ENCODE results near the gene IFI44.

- no peak for TF ChIP-seq EZH2 (IDR thresholded peaks at IDR 0.05; ENCODE audit: borderline replicate concordance, low read depth, low read length)
- TF ChIP-seq SETDB1 (IDR thresholded peaks at IDR 0.05; ENCODE audit: low read length): no peak
- no peak for TF ChIP-seq CREB1 (IDR thresholded peaks at IDR 0.05)
- TF ChIP-seq CREB1 (CRISPR knock-in tag; IDR thresholded peaks at IDR 0.05): no peak
- TF ChIP-seq TAL1 (IDR thresholded peaks at IDR 0.05): no peak
- TF ChIP-seq ZBTB11 (CRISPR knock-in tag; IDR thresholded peaks at IDR 0.05): no peak
- no peak for TF ChIP-seq LCOR (CRISPR knock-in tag; IDR thresholded peaks at IDR 0.05)
- no peak for TF ChIP-seq ZZZ3 (IDR thresholded peaks at IDR 0.05)
- no peak for TF ChIP-seq POLR2A (conservative IDR thresholded peaks at IDR 0.05)
- no peak for TF ChIP-seq ATF4 (CRISPR knock-in tag; IDR thresholded peaks at IDR 0.05)
- TF ChIP-seq ATF3 (IDR thresholded peaks at IDR 0.05): no peak
- no peak for TF ChIP-seq ATF3 (CRISPR knock-in tag; conservative IDR thresholded peaks at IDR 0.05)
- no peak for TF ChIP-seq POLR2AphosphoS5 (IDR thresholded peaks at IDR 0.05; ENCODE audit: control insufficient read depth, insufficient read depth, low read depth, low read length)
Measured at GRCh38 chr1:78647238-78647637, 2.4 kb upstream of the IFI44 start.

Measured in K562 (cell line).